Vagina (tissue), 2 donors: ENCODE data around the gene CAB39. TPM values are rescaled to one million over a fixed set of nuclear protein-coding genes. Genes with fewer than 3 reads are reported as not detected.

Experiments
- DNase-seq, 2 donors: peaks; one replicate each; pipeline ENCODE4 v3.0.0-alpha.2; 2017; ENCODE audit errors: extremely low spot score in 2 of 2
- H3K27ac ChIP-seq: fragments of 200-600 bp; sonication (generic); one replicate; pipeline ENCODE4 v1.5.1; 2019
- H3K27me3 ChIP-seq: fragments of 200-600 bp; sonication (generic); one replicate; pipeline ENCODE4 v1.5.1; 2019
- H3K36me3 ChIP-seq, 2 donors: fragments of 200-600 bp; sonication (generic); one replicate each; pipeline ENCODE4 v1.5.1; 2017 to 2019
- H3K4me1 ChIP-seq: fragments of 200-600 bp; sonication (generic); one replicate; pipeline ENCODE4 v1.5.1; 2019
- H3K4me3 ChIP-seq, 2 donors: fragments of 200-600 bp; sonication (generic); 1 replicate in 1 of 2; 2 replicates in 1 of 2; pipeline ENCODE4 v1.5.1; 2016 to 2019
- H3K9me3 ChIP-seq: fragments of 200-600 bp; sonication (generic); one replicate; pipeline ENCODE4 v1.5.1; 2019
- CTCF ChIP-seq, 3 experiments: fragments of 450-650 bp in 2 of 3; fragments of 200-600 bp in 1 of 3; sonication (generic) in 1 of 3; IDR thresholded peaks; one replicate each; pipeline ENCODE4 v1.5.1; 2017 to 2019; ENCODE audit warnings: antibody characterized with exemption in 3 of 3, mild to moderate bottlenecking in 2 of 3, moderate library complexity in 2 of 3
- POLR2A ChIP-seq, 2 donors: fragments of 450-650 bp; IDR thresholded peaks; one replicate each; pipeline ENCODE4 v1.6.1; 2017; ENCODE audit warnings: antibody characterized with exemption in 2 of 2, mild to moderate bottlenecking in 2 of 2, moderate library complexity in 2 of 2
- POLR2AphosphoS5 ChIP-seq, 2 donors: sonication (generic); formaldehyde crosslinking; IDR thresholded peaks; one replicate each; pipeline ENCODE4 v1.9.0; 2017; ENCODE audit warnings: antibody characterized with exemption in 2 of 2, mild to moderate bottlenecking in 2 of 2, low read depth in 1 of 2; ENCODE audit not compliant: insufficient read depth in 1 of 2
- intact Hi-C: fragments of 100-400 bp; cut with DNase I; formaldehyde crosslinking; loops from one replicate; pipeline ENCODE4 v1.15.1; 2023
- total RNA-seq: library from RNA; depleted of rRNA; stranded (reverse); fragments of >200 nt; gene quantifications from one replicate; pipeline ENCODE4 v1.2.3, GENCODE V29; 2016

The CAB39 gene
- total RNA-seq, 1 donor from 2014 or later = 59.4 TPM

- Histone ChIP-seq H3K27ac (no peak overlapping the region), H3K4me1 (peaks cover 20% of the 10 kb centered on the region), H3K27me3 (no peaks in the 10 kb centered on the region), H3K36me3 (no peaks in the 10 kb centered on the region), H3K9me3 (no peaks in the 10 kb centered on the region), H3K4me3 (no peak overlapping the region)
- DNase-seq = no peak
- intact Hi-C loops = no loop called here
- no peak for TF ChIP-seq CTCF (IDR thresholded peaks at IDR 0.05)
- TF ChIP-seq POLR2AphosphoS5 (IDR thresholded peaks at IDR 0.05; ENCODE audit: insufficient read depth in 1 of 2, low read depth in 1 of 2) = no peak
- no peak for TF ChIP-seq POLR2A (IDR thresholded peaks at IDR 0.05)
These were observed 35.4 kb downstream of the CAB39 start for GRCh38 chr2:230748087-230748486.

- no peak overlapping the region for H3K27ac ChIP-seq
- intact Hi-C loops = no loop called here
- no peaks in the 10 kb centered on the region for H3K27me3 ChIP-seq
- no peak overlapping the region for H3K4me3 ChIP-seq
- peaks cover 20% of the 10 kb centered on the region for H3K4me1 ChIP-seq
- TF ChIP-seq POLR2AphosphoS5 (IDR thresholded peaks at IDR 0.05; ENCODE audit: insufficient read depth in 1 of 2, low read depth in 1 of 2) (no peak), POLR2A (IDR thresholded peaks at IDR 0.05) (no peak), CTCF (IDR thresholded peaks at IDR 0.05) (no peak)
- DNase-seq = no peak
- H3K36me3 ChIP-seq = no peaks in the 10 kb centered on the region
- H3K9me3 ChIP-seq = no peaks in the 10 kb centered on the region
These were observed 36.5 kb downstream of the CAB39 start for GRCh38 chr2:230749111-230749510.

- TF ChIP-seq POLR2AphosphoS5 (IDR thresholded peaks at IDR 0.05; ENCODE audit: insufficient read depth in 1 of 2, low read depth in 1 of 2) = no peak
- TF ChIP-seq CTCF (IDR thresholded peaks at IDR 0.05) = no peak
- TF ChIP-seq POLR2A (IDR thresholded peaks at IDR 0.05) = no peak
- Histone ChIP-seq H3K27me3 (no peaks in the 10 kb centered on the region), H3K4me1 (peaks cover 20% of the 10 kb centered on the region), H3K9me3 (no peaks in the 10 kb centered on the region), H3K27ac (no peak overlapping the region), H3K36me3 (no peaks in the 10 kb centered on the region), H3K4me3 (no peak overlapping the region)
- DNase-seq = no peak
- intact Hi-C loops = no loop called here
These were observed 38.4 kb downstream of the CAB39 start for GRCh38 chr2:230751062-230751461.

GRCh38 chr2:230754200-230754599 lies 41.6 kb downstream of the CAB39 start:
- TF ChIP-seq CTCF (IDR thresholded peaks at IDR 0.05) (no peak), POLR2AphosphoS5 (IDR thresholded peaks at IDR 0.05; ENCODE audit: insufficient read depth in 1 of 2, low read depth in 1 of 2) (no peak), POLR2A (IDR thresholded peaks at IDR 0.05) (no peak)
- no peak for DNase-seq
- no peak overlapping the region for H3K4me3 ChIP-seq
- no peak overlapping the region for H3K27ac ChIP-seq
- H3K36me3 ChIP-seq = no peaks in the 10 kb centered on the region
- H3K27me3 ChIP-seq = no peaks in the 10 kb centered on the region
- intact Hi-C loops = no loop called here
- H3K4me1 ChIP-seq = peaks cover 39% of the 10 kb centered on the region
- no peaks in the 10 kb centered on the region for H3K9me3 ChIP-seq

DNA sequence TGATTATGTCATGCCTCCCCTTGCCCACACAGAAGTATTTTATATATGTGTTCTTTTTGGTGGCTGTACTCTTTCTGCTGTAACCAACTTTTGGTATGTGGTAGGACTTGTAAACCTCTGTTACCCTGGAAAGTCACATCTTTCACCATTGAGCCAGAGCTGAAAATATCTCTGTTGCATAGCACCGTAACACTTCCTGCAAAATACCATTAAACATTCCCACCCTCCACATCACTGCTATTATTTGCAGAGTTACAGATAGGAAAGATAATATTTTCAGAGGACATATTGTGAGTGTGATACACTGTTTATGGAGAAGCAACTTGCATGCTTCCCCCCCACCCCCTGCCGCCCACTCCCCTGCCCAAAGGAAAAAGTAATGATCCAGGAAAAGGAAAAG lies 44.8 kb downstream of the CAB39 start:
- intact Hi-C loops = no loop called here
- Histone ChIP-seq H3K4me1 (peaks cover 36% of the 10 kb centered on the region), H3K4me3 (no peak overlapping the region), H3K36me3 (peaks cover 0 to 7% of the 10 kb centered on the region in 2 donors), H3K9me3 (no peaks in the 10 kb centered on the region), H3K27ac (peak overlapping the region; percentile 40), H3K27me3 (no peaks in the 10 kb centered on the region)
- TF ChIP-seq CTCF (IDR thresholded peaks at IDR 0.05) (no peak), POLR2AphosphoS5 (IDR thresholded peaks at IDR 0.05; ENCODE audit: insufficient read depth in 1 of 2, low read depth in 1 of 2) (no peak), POLR2A (IDR thresholded peaks at IDR 0.05) (no peak)
- no peak for DNase-seq
